ENCODE results near the gene ANKMY1. TPM values are rescaled to one million over a fixed set of nuclear protein-coding genes. Genes with fewer than 3 reads are reported as not detected.

ANKMY1 gene
- total and polyA plus RNA-seq, 2 of the 8 experiments (the other 6 are each of a cell fraction or from before 2014, with no cell fraction given) = 4.5 to 4.8 TPM

DNA sequence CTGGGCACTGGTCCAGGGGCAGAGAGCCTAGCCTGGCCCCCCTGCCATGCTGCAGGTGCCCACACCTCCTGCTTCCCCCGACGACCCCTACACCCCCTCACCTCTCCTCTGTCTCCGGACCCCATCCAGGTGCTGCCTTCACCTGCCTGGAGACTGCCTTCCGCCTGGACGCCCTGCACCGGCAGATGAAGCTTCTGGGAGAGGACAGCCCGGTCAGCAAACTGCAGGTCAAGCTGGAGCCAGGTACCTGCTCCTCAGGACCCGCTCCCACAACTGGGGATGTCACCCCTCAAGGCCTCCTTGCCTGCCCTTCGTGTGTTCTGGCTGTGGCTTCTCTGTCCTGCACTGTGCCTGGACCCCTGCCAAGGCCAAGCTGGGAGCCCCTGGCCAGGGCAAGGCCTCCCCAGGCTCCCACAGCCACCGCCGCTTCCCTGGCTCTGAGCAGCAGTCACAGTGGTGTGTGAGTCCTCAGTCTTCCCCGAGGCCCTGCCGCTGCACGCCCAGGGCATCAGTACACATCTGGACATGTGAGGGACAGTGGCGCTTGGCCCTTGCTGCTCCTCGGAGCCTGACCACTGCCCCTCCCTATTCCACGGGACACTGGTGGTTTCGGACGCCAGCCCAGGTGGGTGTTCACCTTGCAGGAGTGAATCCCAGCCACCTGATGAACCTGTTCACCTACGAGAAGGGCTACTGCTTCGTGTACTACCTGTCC lies 16.8 kb upstream of the ANKMY1 start:
- Histone ChIP-seq H3K9ac (replicated peaks in 1 of 4; ENCODE audit: extremely low read depth in 1 of 4, low read depth in 3 of 4, low read length in 3 of 4) (no peak overlapping the region), H2BK5ac (ENCODE audit: low read depth, low read length) (no peak overlapping the region), H3K56ac (replicated peaks; ENCODE audit: insufficient read length, low read depth, low read length) (no peak overlapping the region), H3K4me3 (ENCODE audit: extremely low read depth in 1 of 4, insufficient read depth in 2 of 4, low read depth in 3 of 4, low read length in 4 of 4) (no peak overlapping the region), H3K79me1 (ENCODE audit: low read depth, low read length) (no peaks in the 10 kb centered on the region), H3K79me2 (ENCODE audit: control insufficient read depth in 1 of 2, insufficient read depth in 2 of 2, low read length in 2 of 2) (no peaks in the 10 kb centered on the region), H3K18ac (ENCODE audit: extremely low read depth, low read length) (no peak overlapping the region), H3K14ac (ENCODE audit: insufficient read length) (no peak overlapping the region), H2BK12ac (ENCODE audit: low read depth, low read length) (no peak overlapping the region), H2BK20ac (ENCODE audit: low read length) (no peak overlapping the region), H3K4ac (replicated peaks; ENCODE audit: insufficient read length, low read depth, low read length) (no peak overlapping the region), H3K23ac (ENCODE audit: insufficient read length) (no peak overlapping the region), H2AFZ (ENCODE audit: low read length) (no peak overlapping the region), H3K27me3 (replicated peaks in 1 of 4; ENCODE audit: control insufficient read depth in 3 of 4, extremely low read depth in 1 of 4, insufficient read depth in 3 of 4, low read length in 3 of 4) (peaks cover 4 to 9% (median 7%) of the 10 kb centered on the region in 4 experiments; a peak in 6 of 7 replicates), H2AK5ac (ENCODE audit: low read depth, low read length) (no peak overlapping the region), H3K9me3 (ENCODE audit: insufficient read depth in 2 of 2, low read depth in 1 of 2, low read length in 1 of 2) (no peaks in the 10 kb centered on the region), H4K8ac (ENCODE audit: extremely low read depth, insufficient read depth, low read length) (no peak overlapping the region; the same call in 1 of the 2 replicates), H3K27ac (ENCODE audit: low read depth, low read length) (no peak overlapping the region), H3K4me1 (replicated peaks in 1 of 4; ENCODE audit: control insufficient read depth in 3 of 4, insufficient read depth in 4 of 4, low read length in 3 of 4) (peaks cover 0 to under 1% (median 0%) of the 10 kb centered on the region in 4 experiments; a peak in 1 of 7 replicates), H2BK15ac (ENCODE audit: low read length) (no peak overlapping the region), H4K5ac (ENCODE audit: insufficient read length, low read depth, low read length) (no peak overlapping the region), H3K4me2 (ENCODE audit: insufficient read depth in 1 of 2, low read depth in 2 of 2, low read length in 2 of 2) (no peak overlapping the region), H2BK120ac (replicated peaks; ENCODE audit: low read depth, low read length) (no peak overlapping the region), H3K36me3 (ENCODE audit: control insufficient read depth in 2 of 4, insufficient read depth in 4 of 4, low read length in 3 of 4) (no peaks in the 10 kb centered on the region), H4K20me1 (replicated peaks in 1 of 2; ENCODE audit: control insufficient read depth in 1 of 2, insufficient read depth in 2 of 2, low read length in 2 of 2) (peaks cover 5 to 14% of the 10 kb centered on the region in 2 experiments), H3K23me2 (ENCODE audit: low read depth, low read length) (no peaks in the 10 kb centered on the region), H4K91ac (replicated peaks; ENCODE audit: insufficient read length, low read length) (no peak overlapping the region)
- no peak for TF ChIP-seq HDAC2 (IDR thresholded peaks at IDR 0.05; ENCODE audit: borderline replicate concordance in 1 of 2, low read depth in 2 of 2, low read length in 2 of 2)
- TF ChIP-seq BRCA1 (IDR thresholded peaks at IDR 0.05; ENCODE audit: low read depth, low read length) = no peak
- FAIRE-seq (no peak), DNase-seq (ENCODE audit: low read depth in 1 of 2, low spot score in 2 of 2) (no peak)
- ChIA-PET CTCF (ENCODE audit: partially characterized antibody) (interaction anchor here (0.7 to 1.4 kb wide), 4 partner anchors 8 to 46 kb away, joined by 3 to 4 read pairs (median 3); no protein-coding TSS in a partner anchor), POLR2A (ENCODE audit: partially characterized antibody) (interaction anchor here (1.0 to 1.2 kb wide), 2 partner anchors 12 to 14 kb away, joined by 3 read pairs; partner anchors contain the start of gene CAPN10)
- 90% methylated on average over 17 of the region's 21 CpGs; no CpG with 5 or more reads in 1 of the 2 experiments for WGBS, 2 experiments (ENCODE audit: extremely low coverage in 1 of 2, insufficient coverage in 1 of 2, insufficient read length in 1 of 2, insufficient replicate concordance in 2 of 2, low coverage in 1 of 2, low lambda C conversion rate in 2 of 2, missing lambda C conversion rate in 1 of 2)
